ENCODE results near the gene RHOH.

RHOH gene

DNA sequence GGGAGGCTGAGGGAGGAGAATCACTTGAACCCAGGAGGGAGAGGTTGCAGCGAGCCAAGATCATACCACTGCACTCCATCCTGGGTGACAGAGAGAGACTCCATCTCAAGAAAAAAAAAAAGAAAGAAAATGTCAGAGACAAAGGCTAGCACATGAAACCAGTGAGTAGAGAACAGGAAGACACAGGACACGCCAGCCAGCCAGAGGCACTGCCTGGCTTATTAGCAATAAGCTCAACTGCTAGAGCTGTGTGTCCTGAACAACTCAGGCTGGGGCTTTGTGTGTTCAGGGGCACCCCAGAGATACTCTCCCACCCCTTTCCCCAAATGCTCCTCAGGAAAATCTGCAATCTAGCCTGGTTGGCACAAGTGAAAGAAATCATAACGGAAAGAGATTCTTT lies 60.0 kb downstream of the RHOH start:
- no peak overlapping the region for H3K27ac ChIP-seq (ENCODE audit: low read length)
- H3K4me1 ChIP-seq (ENCODE audit: control insufficient read depth, low read depth, low read length): peaks cover 6% of the 10 kb centered on the region
- H3K27me3 ChIP-seq (ENCODE audit: control insufficient read depth, insufficient read depth, low read length): no peaks in the 10 kb centered on the region
- no peaks in the 10 kb centered on the region for H3K9me3 ChIP-seq (ENCODE audit: control insufficient read depth, low read depth, low read length)
- no peaks in the 10 kb centered on the region for H3K36me3 ChIP-seq (ENCODE audit: control insufficient read depth, low read depth, low read length)
- no peak overlapping the region for H3K4me3 ChIP-seq (ENCODE audit: low read length)
- no peak overlapping the region for H3K9ac ChIP-seq (ENCODE audit: low read length)

DNA sequence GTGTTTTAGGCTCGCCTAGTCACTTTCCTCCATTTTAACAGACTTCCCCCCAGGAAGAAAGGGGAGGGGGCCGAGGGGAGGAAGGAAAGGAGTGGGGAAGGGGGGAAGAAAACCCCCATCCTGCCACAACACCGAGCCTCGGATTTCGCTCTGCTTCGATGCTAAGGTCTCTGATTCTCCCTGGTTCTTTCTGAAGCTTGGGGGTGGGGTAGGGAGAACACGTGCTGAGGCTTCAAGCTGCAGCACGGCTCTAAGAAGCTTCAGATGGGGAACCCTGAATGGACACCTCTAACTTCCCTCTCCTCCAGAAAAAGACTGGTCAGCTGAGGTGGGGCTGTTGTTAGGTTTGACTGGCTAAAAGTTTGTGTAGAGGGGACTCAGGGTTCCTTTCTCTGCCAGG lies 61.8 kb downstream of the RHOH start:
- Histone ChIP-seq H3K27me3 (ENCODE audit: control insufficient read depth, insufficient read depth, low read length) (no peaks in the 10 kb centered on the region), H3K9ac (ENCODE audit: low read length) (no peak overlapping the region), H3K27ac (ENCODE audit: low read length) (no peak overlapping the region), H3K4me3 (ENCODE audit: low read length) (no peak overlapping the region), H3K4me1 (ENCODE audit: control insufficient read depth, low read depth, low read length) (peaks cover 8% of the 10 kb centered on the region), H3K36me3 (ENCODE audit: control insufficient read depth, low read depth, low read length) (no peaks in the 10 kb centered on the region), H3K9me3 (ENCODE audit: control insufficient read depth, low read depth, low read length) (no peaks in the 10 kb centered on the region)

DNA sequence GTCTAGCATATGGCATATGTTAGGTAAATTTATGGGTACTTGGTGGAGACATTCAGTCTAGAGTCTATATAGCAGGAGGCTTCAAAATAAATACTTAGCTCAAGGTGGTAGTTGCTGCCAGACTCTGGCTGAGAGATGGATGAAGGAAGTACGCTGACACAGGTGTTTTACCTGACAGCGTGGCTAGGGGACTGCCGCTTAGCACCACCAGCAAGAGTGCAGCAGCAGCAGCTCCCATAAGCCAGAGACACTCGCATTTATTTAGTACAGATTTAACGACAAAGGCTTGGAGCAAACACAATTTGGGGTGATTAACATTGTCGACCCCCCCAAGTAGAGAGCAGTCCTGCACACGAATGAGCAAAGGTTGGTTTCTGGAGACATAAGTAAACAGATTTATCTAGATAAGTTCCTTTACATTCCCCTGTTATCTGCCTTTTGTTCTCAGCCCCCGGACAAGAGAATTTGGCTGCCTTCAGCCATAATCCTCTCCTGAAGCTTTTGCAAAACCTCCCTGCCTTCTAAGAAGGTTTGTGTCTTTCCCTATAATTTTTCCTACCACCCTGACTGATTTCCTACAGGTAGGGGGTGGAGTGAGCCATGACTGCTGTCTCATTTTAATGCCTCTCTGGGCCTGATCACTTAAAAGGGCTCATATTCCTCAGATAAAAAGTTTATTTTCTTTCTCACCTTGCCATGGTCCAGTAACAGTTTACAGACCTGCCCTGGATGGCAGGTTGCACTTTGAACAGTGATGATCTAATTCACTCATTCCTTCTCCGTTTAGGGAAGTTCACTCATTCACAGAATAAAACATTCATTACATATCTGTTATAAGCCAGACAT lies 64.6 kb downstream of the RHOH start:
- H3K4me3 ChIP-seq (ENCODE audit: low read length): no peak overlapping the region
- H3K27me3 ChIP-seq (ENCODE audit: control insufficient read depth, insufficient read depth, low read length): no peaks in the 10 kb centered on the region
- H3K27ac ChIP-seq (ENCODE audit: low read length): no peak overlapping the region
- no peaks in the 10 kb centered on the region for H3K36me3 ChIP-seq (ENCODE audit: control insufficient read depth, low read depth, low read length)
- H3K9me3 ChIP-seq (ENCODE audit: control insufficient read depth, low read depth, low read length): no peaks in the 10 kb centered on the region
- H3K4me1 ChIP-seq (ENCODE audit: control insufficient read depth, low read depth, low read length): peaks cover 16% of the 10 kb centered on the region
- no peak overlapping the region for H3K9ac ChIP-seq (ENCODE audit: low read length)

DNA sequence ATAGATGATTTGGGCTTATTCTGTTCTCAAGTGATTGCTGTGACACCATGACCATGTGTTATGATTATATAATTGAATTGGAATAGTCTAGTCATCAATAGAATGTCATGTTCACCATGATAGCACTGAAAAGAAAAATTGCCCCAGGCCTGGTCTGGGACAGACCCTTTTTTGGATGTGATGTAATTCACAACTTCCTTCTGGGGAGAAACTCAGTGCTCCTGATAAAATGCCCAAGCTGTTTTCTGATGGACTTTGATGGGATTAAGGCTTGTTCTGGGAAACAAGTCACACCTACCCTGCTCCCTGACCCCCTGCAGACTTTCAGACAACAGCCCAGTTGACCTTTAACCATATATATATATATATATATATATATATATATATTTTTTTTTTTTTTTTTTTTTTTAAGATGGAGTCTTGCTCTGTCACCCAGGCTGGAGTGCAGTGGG lies 65.3 kb downstream of the RHOH start:
- H3K9ac ChIP-seq (ENCODE audit: low read length): no peak overlapping the region
- no peak overlapping the region for H3K4me3 ChIP-seq (ENCODE audit: low read length)
- no peak overlapping the region for H3K27ac ChIP-seq (ENCODE audit: low read length)
- no peaks in the 10 kb centered on the region for H3K9me3 ChIP-seq (ENCODE audit: control insufficient read depth, low read depth, low read length)
- H3K4me1 ChIP-seq (ENCODE audit: control insufficient read depth, low read depth, low read length): peaks cover 16% of the 10 kb centered on the region
- no peaks in the 10 kb centered on the region for H3K36me3 ChIP-seq (ENCODE audit: control insufficient read depth, low read depth, low read length)
- no peaks in the 10 kb centered on the region for H3K27me3 ChIP-seq (ENCODE audit: control insufficient read depth, insufficient read depth, low read length)

DNA sequence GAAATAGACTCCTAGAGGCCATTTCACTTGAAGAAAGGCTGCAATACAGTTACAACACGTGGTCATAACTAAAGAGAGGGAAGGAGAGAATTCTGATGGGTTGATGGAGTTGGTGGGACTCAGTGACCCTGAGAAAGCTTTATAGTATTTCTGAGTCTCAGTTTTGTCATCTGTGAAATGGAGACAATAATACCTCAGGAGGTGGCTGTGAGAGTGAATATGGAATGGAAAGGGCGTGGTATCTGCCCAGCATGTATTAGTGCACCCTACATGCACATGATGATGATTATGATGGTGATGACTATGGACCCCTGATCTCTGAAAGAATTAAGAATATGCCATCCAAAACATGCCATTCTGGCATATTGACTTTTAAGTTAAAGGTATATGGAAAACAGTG lies 66.0 kb downstream of the RHOH start:
- Histone ChIP-seq H3K27me3 (ENCODE audit: control insufficient read depth, insufficient read depth, low read length) (no peaks in the 10 kb centered on the region), H3K4me1 (ENCODE audit: control insufficient read depth, low read depth, low read length) (peaks cover 16% of the 10 kb centered on the region), H3K9me3 (ENCODE audit: control insufficient read depth, low read depth, low read length) (no peaks in the 10 kb centered on the region), H3K9ac (ENCODE audit: low read length) (no peak overlapping the region), H3K27ac (ENCODE audit: low read length) (no peak overlapping the region), H3K36me3 (ENCODE audit: control insufficient read depth, low read depth, low read length) (no peaks in the 10 kb centered on the region), H3K4me3 (ENCODE audit: low read length) (no peak overlapping the region)

DNA sequence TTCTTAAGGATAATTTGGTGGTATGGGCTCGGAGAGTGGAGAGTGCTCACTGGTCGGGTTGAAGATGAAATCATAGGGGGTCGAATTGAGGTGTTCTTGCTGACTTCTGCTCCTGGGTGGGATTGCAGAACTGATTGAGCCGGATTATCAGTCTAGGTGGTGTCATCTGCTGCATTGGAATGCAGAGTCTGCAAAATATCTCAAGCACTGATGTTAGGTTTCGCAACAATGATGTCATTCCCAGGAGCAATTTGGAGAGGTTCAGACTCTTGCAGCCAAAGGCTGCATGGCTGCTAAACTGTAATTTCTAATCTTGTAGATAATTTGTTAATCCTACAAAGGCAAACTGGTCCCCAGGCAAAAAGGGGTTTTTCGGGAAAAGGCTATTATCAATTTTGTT lies 67.7 kb downstream of the RHOH start:
- H3K27me3 ChIP-seq (ENCODE audit: control insufficient read depth, insufficient read depth, low read length): no peaks in the 10 kb centered on the region
- H3K4me3 ChIP-seq (ENCODE audit: low read length): no peak overlapping the region
- no peak overlapping the region for H3K9ac ChIP-seq (ENCODE audit: low read length)
- peaks cover 16% of the 10 kb centered on the region for H3K4me1 ChIP-seq (ENCODE audit: control insufficient read depth, low read depth, low read length)
- no peaks in the 10 kb centered on the region for H3K36me3 ChIP-seq (ENCODE audit: control insufficient read depth, low read depth, low read length)
- H3K9me3 ChIP-seq (ENCODE audit: control insufficient read depth, low read depth, low read length): no peaks in the 10 kb centered on the region
- no peak overlapping the region for H3K27ac ChIP-seq (ENCODE audit: low read length)

DNA sequence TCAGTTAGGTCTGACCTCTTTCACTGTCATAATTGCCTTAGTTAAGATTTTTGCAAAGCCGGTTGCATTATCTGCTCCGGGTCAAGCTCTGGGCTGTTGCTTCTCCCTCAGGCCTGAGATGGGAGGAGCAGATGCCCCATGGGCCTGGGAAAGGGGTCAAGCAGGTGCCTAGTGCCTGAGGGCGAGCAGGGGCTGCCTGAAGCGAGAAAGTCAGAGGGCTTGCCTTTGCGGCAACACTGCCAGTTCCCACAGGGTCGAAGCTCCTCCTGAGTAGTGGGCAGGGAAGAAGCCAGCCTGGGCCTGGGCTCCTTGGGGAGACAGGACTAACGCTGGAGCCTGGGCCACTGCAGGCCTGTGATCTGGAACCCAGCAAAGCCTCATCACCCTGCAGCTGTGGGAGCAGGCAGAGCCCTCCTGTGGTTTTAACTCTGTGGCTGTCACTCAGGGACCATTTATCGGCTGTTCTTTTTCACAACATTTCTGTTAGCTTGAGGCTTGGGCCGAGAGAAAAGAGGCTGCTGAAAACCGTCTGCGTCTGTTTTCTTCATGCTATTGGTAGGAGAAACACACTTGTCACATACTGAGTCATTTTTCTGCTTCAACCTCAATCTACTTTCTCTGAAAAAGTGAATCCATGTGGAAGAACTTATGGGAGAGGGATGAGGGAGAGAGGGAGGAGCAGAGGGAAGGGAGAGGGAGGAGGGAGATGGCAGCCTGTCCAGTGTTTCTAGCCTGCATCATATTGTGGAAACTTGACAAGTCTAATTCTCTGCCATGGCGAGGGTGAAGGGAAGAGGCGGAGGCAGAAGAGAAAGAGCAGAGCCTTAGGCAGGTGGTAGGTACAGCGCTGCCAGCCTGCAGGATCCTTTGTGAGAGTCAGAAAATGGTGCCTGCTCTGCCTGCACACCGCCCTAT lies 68.4 kb downstream of the RHOH start:
- no peak overlapping the region for H3K4me3 ChIP-seq (ENCODE audit: low read length)
- H3K27ac ChIP-seq (ENCODE audit: low read length): no peak overlapping the region
- H3K36me3 ChIP-seq (ENCODE audit: control insufficient read depth, low read depth, low read length): no peaks in the 10 kb centered on the region
- no peak overlapping the region for H3K9ac ChIP-seq (ENCODE audit: low read length)
- H3K27me3 ChIP-seq (ENCODE audit: control insufficient read depth, insufficient read depth, low read length): no peaks in the 10 kb centered on the region
- no peaks in the 10 kb centered on the region for H3K9me3 ChIP-seq (ENCODE audit: control insufficient read depth, low read depth, low read length)
- H3K4me1 ChIP-seq (ENCODE audit: control insufficient read depth, low read depth, low read length): peaks cover 16% of the 10 kb centered on the region

DNA sequence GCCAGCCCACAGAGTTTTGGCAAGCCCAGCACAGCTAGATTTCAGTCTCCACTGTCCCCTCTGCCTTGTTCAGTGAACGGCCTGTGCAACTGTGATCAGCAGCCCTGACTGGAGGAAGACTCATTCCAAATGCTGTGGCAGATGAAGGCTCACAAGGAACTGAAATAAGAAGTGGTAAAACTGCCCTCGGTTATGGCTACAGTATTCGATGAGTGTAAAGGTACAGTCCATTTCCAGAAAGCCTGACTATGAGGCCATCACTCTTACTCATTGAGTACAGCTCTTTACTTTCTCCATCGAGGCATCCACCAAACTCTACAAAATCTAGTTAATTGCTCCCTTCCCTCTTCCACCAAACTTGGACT lies 69.1 kb downstream of the RHOH start:
- no peaks in the 10 kb centered on the region for H3K9me3 ChIP-seq (ENCODE audit: control insufficient read depth, low read depth, low read length)
- peaks cover 16% of the 10 kb centered on the region for H3K4me1 ChIP-seq (ENCODE audit: control insufficient read depth, low read depth, low read length)
- no peak overlapping the region for H3K9ac ChIP-seq (ENCODE audit: low read length)
- no peak overlapping the region for H3K4me3 ChIP-seq (ENCODE audit: low read length)
- no peak overlapping the region for H3K27ac ChIP-seq (ENCODE audit: low read length)
- H3K36me3 ChIP-seq (ENCODE audit: control insufficient read depth, low read depth, low read length): no peaks in the 10 kb centered on the region
- H3K27me3 ChIP-seq (ENCODE audit: control insufficient read depth, insufficient read depth, low read length): no peaks in the 10 kb centered on the region

DNA sequence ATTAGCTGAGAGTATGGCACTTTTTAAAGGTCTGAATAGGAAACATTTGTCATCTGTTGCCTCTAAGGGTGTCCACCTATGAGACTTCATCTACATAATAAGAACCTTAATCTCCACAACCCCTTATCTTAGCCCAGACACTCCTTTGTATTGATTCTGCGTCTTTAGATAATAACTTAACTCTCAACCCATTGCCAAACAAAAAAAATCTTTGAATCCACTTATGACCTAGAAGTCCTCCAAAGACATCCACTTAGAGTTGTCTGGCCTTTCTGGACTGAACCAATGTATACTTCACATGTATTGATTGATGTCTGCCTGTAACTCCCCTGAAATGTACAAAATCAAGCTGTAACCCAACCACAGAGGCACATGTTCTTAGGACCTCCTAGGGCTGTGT lies 72.3 kb downstream of the RHOH start:
- H3K9me3 ChIP-seq (ENCODE audit: control insufficient read depth, low read depth, low read length): no peaks in the 10 kb centered on the region

DNA sequence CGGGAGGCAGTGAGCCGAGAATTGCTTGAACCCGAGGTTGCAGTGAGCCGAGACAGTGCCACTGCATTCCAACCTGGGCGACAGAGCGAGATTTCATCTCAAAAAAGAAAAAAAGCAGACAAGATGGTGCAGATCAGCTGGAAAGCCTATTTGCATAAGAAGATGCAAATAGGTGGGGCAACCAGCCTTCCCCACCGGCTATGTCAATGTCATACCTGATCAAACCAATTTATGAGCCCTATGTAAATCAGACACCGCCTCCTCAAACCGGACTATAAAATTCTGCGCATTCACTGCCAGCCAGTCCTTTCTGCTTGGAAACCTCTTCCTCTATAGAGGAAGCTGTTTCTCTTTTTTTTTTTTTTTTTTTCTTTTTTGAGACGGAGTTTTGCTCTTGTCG lies 73.8 kb downstream of the RHOH start:
- no peaks in the 10 kb centered on the region for H3K27me3 ChIP-seq (ENCODE audit: control insufficient read depth, insufficient read depth, low read length)
- no peak overlapping the region for H3K4me3 ChIP-seq (ENCODE audit: low read length)
- no peak overlapping the region for H3K27ac ChIP-seq (ENCODE audit: low read length)
- no peaks in the 10 kb centered on the region for H3K4me1 ChIP-seq (ENCODE audit: control insufficient read depth, low read depth, low read length)
- no peak overlapping the region for H3K9ac ChIP-seq (ENCODE audit: low read length)
- H3K36me3 ChIP-seq (ENCODE audit: control insufficient read depth, low read depth, low read length): no peaks in the 10 kb centered on the region
- H3K9me3 ChIP-seq (ENCODE audit: control insufficient read depth, low read depth, low read length): no peaks in the 10 kb centered on the region

More for the DNA sequence above, 72.3 kb downstream of the RHOH start:
- peaks cover 8% of the 10 kb centered on the region for H3K4me1 ChIP-seq (ENCODE audit: control insufficient read depth, low read depth, low read length)
- no peaks in the 10 kb centered on the region for H3K36me3 ChIP-seq (ENCODE audit: control insufficient read depth, low read depth, low read length)
- H3K4me3 ChIP-seq (ENCODE audit: low read length): no peak overlapping the region
- H3K9ac ChIP-seq (ENCODE audit: low read length): no peak overlapping the region
- H3K27ac ChIP-seq (ENCODE audit: low read length): no peak overlapping the region
- H3K27me3 ChIP-seq (ENCODE audit: control insufficient read depth, insufficient read depth, low read length): no peaks in the 10 kb centered on the region

DNA sequence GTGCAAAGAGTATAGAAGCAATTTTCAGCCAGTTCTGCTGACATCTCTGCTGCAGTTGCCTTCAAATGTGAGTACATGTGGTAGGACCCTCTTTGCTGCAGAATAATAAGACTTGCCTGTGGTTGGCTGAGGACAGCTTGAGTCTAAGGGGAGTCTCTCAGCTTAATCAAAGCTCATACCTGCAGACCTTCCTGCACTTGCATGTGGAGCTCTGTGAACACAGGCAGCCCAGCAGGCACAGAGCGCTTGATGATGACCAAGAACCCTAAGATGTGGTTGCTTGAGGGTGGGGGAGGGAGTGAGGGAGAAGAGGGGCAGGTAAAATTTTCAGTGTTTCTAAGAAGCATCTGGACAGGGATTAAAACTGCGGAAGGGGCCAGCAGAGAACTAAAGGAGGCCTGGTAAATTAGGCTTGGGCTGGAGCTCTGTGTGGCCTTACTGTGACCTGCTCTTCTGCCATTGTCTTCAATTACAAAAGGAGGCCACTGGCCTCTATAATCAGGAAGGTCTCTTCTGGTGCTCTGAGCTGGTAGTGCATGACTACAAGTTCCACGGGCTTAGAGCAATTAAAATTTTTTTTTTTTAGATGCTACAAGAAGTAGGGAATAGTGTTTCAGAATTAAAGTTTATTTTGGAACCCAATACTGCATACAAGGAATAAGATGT lies 78.4 kb downstream of the RHOH start:
- Histone ChIP-seq H3K27me3 (ENCODE audit: control insufficient read depth, insufficient read depth, low read length) (no peaks in the 10 kb centered on the region), H3K4me3 (ENCODE audit: low read length) (no peak overlapping the region), H3K4me1 (ENCODE audit: control insufficient read depth, low read depth, low read length) (no peaks in the 10 kb centered on the region), H3K36me3 (ENCODE audit: control insufficient read depth, low read depth, low read length) (no peaks in the 10 kb centered on the region), H3K27ac (ENCODE audit: low read length) (no peak overlapping the region), H3K9ac (ENCODE audit: low read length) (no peak overlapping the region), H3K9me3 (ENCODE audit: control insufficient read depth, low read depth, low read length) (no peaks in the 10 kb centered on the region)
